WTC11 (cell line): ENCODE data around the gene ZNF860. TPM values are rescaled to one million over a fixed set of nuclear protein-coding genes. Genes with fewer than 3 reads are reported as not detected.
A peak's percentile ranks its signal among the peaks of the same experiment; 100 is the strongest.

Source experiments
- ATAC-seq: fragments of 200-7000 bp; cut with Tn5 transposase; 2 replicates; pipeline ENCODE4 v1.10.0; 2021; ENCODE audit warnings: mild to moderate bottlenecking, moderate library complexity
- CTCF ChIA-PET: fragments of 300-600 bp; sonication (Branson Sonifier 250); formaldehyde crosslinking; loops from one replicate; lab custom pipeline; 2021; ENCODE audit warnings: antibody characterized with exemption; lab: Charles Lee
- POLR2A ChIA-PET: fragments of 350-600 bp; sonication (Branson Sonifier 250); formaldehyde crosslinking; loops from one replicate; lab custom pipeline; 2021; ENCODE audit warnings: antibody characterized with exemption; lab: Charles Lee
- DNase-seq: peaks from one replicate; pipeline ENCODE4 v3.0.0; 2021; ENCODE audit warnings: low spot score
- H3K27ac Mint-ChIP-seq: 2 replicates; pipeline ENCODE4 v1.8.0; 2021; ENCODE audit warnings: mixed read lengths
- H3K27me3 Mint-ChIP-seq: 2 replicates; pipeline ENCODE4 v1.8.0; 2021; ENCODE audit warnings: low read depth, mild to moderate bottlenecking, moderate library complexity, mixed read lengths
- H3K36me3 Mint-ChIP-seq: 2 replicates; pipeline ENCODE4 v1.8.0; 2021; ENCODE audit warnings: mixed read lengths
- H3K4me1 Mint-ChIP-seq: 2 replicates; pipeline ENCODE4 v1.8.0; 2022; ENCODE audit warnings: mixed read lengths
- H3K4me3 Mint-ChIP-seq: 2 replicates; pipeline ENCODE4 v1.8.0; 2021; ENCODE audit warnings: mild to moderate bottlenecking, moderate library complexity, mixed read lengths
- H3K9me3 Mint-ChIP-seq: 2 replicates; pipeline ENCODE4 v1.8.0; 2021; ENCODE audit warnings: mixed read lengths
- CREM ChIP-seq: sonication (generic); formaldehyde crosslinking; IDR thresholded peaks from 2 replicates; pipeline ENCODE4 v1.8.1; 2022; ENCODE audit warnings: mild to moderate bottlenecking, missing genetic modification reagents, moderate library complexity
- E2F4 ChIP-seq: sonication (generic); formaldehyde crosslinking; IDR thresholded peaks from 2 replicates; pipeline ENCODE4 v1.8.1; 2022; ENCODE audit warnings: low read depth, mild to moderate bottlenecking, moderate library complexity, missing genetic modification reagents, borderline replicate concordance
- ETV6 ChIP-seq: sonication (generic); formaldehyde crosslinking; IDR thresholded peaks from 2 replicates; pipeline ENCODE4 v1.8.1; 2022; ENCODE audit warnings: mild to moderate bottlenecking, missing genetic modification reagents
- FOXK1 ChIP-seq: sonication (generic); formaldehyde crosslinking; IDR thresholded peaks from 2 replicates; pipeline ENCODE4 v1.8.0; 2022; ENCODE audit warnings: mild to moderate bottlenecking, moderate library complexity, missing genetic modification reagents
- JAZF1 ChIP-seq: fragments of 250-450 bp; sonication (Bioruptor Pico); IDR thresholded peaks from 2 replicates; pipeline ENCODE4 v1.9.0; 2021; ENCODE audit warnings: moderate library complexity, mild to moderate bottlenecking, inconsistent platforms
- MLX ChIP-seq: sonication (generic); formaldehyde crosslinking; IDR thresholded peaks from 2 replicates; pipeline ENCODE4 v1.8.1; 2023; ENCODE audit warnings: mild to moderate bottlenecking, missing genetic modification reagents, moderate library complexity
- MXD4 ChIP-seq: fragments of 250-450 bp; sonication (Bioruptor Pico); IDR thresholded peaks from 2 replicates; pipeline ENCODE4 v1.8.0; 2021; ENCODE audit warnings: mild to moderate bottlenecking, moderate library complexity, borderline replicate concordance
- PRDM15 ChIP-seq: sonication (generic); formaldehyde crosslinking; IDR thresholded peaks from 2 replicates; pipeline ENCODE4 v1.8.0; 2022; ENCODE audit warnings: missing genetic modification reagents
- PREB ChIP-seq: sonication (generic); formaldehyde crosslinking; IDR thresholded peaks from 2 replicates; pipeline ENCODE4 v1.8.1; 2022; ENCODE audit warnings: mild to moderate bottlenecking, missing genetic modification reagents, moderate library complexity, borderline replicate concordance
- PRRX2 ChIP-seq: fragments of 250-450 bp; sonication (Bioruptor Pico); IDR thresholded peaks from 2 replicates; pipeline ENCODE4 v1.8.0; 2021; ENCODE audit warnings: mild to moderate bottlenecking
- TCF7 ChIP-seq: sonication (generic); formaldehyde crosslinking; IDR thresholded peaks from 2 replicates; pipeline ENCODE4 v1.8.0; 2022; ENCODE audit warnings: mild to moderate bottlenecking, low read depth, missing genetic modification reagents, moderate library complexity
- total RNA-seq: library from RNA; stranded (reverse); gene quantifications from 3 replicates; pipeline ENCODE4 v1.2.3, GENCODE V29; 2021
- TF ChIP-seq, protein P1 (sequence below): sonication (generic); formaldehyde crosslinking; IDR thresholded peaks from 2 replicates; pipeline ENCODE4 v1.8.0; 2023; ENCODE audit warnings: missing genetic modification reagents, mild to moderate bottlenecking, borderline replicate concordance
- TF ChIP-seq, protein P2 (sequence below): sonication (generic); formaldehyde crosslinking; IDR thresholded peaks from 2 replicates; pipeline ENCODE4 v1.8.1; 2022; ENCODE audit warnings: low read depth, missing genetic modification reagents, borderline replicate concordance
- TF ChIP-seq, protein P3 (sequence below): sonication (generic); formaldehyde crosslinking; IDR thresholded peaks from 2 replicates; pipeline ENCODE4 v1.8.1; 2022; ENCODE audit warnings: mild to moderate bottlenecking, moderate library complexity, missing genetic modification reagents
- TF ChIP-seq, protein P4 (sequence below): fragments of 250-450 bp; sonication (Bioruptor Pico); IDR thresholded peaks from 2 replicates; pipeline ENCODE4 v1.9.0; 2021; ENCODE audit warnings: mild to moderate bottlenecking

Gene ZNF860
- total RNA-seq, 1 experiment from 2014 or later = 6.5 TPM

DNA sequence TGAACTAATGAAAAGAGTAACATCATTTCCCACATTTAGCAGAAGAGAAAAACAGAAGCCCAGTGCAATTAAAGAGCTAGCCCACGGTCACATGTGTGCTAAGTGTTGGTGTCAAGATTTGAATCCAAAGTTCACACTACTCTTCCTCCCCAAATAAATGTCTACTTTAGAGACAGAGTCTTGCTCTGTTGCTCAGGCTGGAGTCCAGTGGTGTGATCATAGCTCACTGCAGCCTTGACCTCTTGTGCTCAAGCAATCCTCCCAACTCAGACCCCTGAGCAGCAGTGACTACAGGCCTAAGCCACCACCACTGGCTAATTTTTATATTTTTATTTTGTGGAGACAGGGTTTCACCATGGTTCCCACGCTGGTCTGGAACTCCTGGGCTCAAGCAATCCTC, 5.2 kb upstream of the ZNF860 start:
- Mint-ChIP-seq H3K36me3 (peaks cover 13% of the 10 kb centered on the region), H3K27ac (peak overlapping the region; percentile 19; the same call in 1 of the 2 replicates), H3K4me3 (no peak overlapping the region), H3K27me3 (no peaks in the 10 kb centered on the region), H3K9me3 (no peaks in the 10 kb centered on the region), H3K4me1 (peaks cover 70% of the 10 kb centered on the region)
- ATAC-seq = no peak
- no peak for DNase-seq
- TF ChIP-seq, protein P1, sequence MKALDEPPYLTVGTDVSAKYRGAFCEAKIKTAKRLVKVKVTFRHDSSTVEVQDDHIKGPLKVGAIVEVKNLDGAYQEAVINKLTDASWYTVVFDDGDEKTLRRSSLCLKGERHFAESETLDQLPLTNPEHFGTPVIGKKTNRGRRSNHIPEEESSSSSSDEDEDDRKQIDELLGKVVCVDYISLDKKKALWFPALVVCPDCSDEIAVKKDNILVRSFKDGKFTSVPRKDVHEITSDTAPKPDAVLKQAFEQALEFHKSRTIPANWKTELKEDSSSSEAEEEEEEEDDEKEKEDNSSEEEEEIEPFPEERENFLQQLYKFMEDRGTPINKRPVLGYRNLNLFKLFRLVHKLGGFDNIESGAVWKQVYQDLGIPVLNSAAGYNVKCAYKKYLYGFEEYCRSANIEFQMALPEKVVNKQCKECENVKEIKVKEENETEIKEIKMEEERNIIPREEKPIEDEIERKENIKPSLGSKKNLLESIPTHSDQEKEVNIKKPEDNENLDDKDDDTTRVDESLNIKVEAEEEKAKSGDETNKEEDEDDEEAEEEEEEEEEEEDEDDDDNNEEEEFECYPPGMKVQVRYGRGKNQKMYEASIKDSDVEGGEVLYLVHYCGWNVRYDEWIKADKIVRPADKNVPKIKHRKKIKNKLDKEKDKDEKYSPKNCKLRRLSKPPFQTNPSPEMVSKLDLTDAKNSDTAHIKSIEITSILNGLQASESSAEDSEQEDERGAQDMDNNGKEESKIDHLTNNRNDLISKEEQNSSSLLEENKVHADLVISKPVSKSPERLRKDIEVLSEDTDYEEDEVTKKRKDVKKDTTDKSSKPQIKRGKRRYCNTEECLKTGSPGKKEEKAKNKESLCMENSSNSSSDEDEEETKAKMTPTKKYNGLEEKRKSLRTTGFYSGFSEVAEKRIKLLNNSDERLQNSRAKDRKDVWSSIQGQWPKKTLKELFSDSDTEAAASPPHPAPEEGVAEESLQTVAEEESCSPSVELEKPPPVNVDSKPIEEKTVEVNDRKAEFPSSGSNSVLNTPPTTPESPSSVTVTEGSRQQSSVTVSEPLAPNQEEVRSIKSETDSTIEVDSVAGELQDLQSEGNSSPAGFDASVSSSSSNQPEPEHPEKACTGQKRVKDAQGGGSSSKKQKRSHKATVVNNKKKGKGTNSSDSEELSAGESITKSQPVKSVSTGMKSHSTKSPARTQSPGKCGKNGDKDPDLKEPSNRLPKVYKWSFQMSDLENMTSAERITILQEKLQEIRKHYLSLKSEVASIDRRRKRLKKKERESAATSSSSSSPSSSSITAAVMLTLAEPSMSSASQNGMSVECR = no peak
- TF ChIP-seq E2F4 = no peak
- ChIA-PET CTCF (interaction anchor here (1.0 kb wide), 2 partner anchors 9 to 42 kb away, joined by 3 to 4 read pairs; no protein-coding TSS in a partner anchor), POLR2A (no interaction called here)

GRCh38 chr3:31977736-31978135, 3.8 kb upstream of the ZNF860 start:
- ChIA-PET CTCF (no interaction called here), POLR2A (no interaction called here)
- Mint-ChIP-seq H3K27ac (no peak overlapping the region), H3K4me1 (peaks cover 66% of the 10 kb centered on the region), H3K27me3 (no peaks in the 10 kb centered on the region; the same call in 1 of the 2 replicates), H3K36me3 (peaks cover 13% of the 10 kb centered on the region), H3K9me3 (no peaks in the 10 kb centered on the region), H3K4me3 (no peak overlapping the region)
- ATAC-seq = no peak
- TF ChIP-seq, protein P2, sequence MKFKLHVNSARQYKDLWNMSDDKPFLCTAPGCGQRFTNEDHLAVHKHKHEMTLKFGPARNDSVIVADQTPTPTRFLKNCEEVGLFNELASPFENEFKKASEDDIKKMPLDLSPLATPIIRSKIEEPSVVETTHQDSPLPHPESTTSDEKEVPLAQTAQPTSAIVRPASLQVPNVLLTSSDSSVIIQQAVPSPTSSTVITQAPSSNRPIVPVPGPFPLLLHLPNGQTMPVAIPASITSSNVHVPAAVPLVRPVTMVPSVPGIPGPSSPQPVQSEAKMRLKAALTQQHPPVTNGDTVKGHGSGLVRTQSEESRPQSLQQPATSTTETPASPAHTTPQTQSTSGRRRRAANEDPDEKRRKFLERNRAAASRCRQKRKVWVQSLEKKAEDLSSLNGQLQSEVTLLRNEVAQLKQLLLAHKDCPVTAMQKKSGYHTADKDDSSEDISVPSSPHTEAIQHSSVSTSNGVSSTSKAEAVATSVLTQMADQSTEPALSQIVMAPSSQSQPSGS = no peak
- no peak for TF ChIP-seq FOXK1 (CRISPR knock-in tag)
- TF ChIP-seq, all 79 proteins: peak for 0
- no peak for DNase-seq

DNA sequence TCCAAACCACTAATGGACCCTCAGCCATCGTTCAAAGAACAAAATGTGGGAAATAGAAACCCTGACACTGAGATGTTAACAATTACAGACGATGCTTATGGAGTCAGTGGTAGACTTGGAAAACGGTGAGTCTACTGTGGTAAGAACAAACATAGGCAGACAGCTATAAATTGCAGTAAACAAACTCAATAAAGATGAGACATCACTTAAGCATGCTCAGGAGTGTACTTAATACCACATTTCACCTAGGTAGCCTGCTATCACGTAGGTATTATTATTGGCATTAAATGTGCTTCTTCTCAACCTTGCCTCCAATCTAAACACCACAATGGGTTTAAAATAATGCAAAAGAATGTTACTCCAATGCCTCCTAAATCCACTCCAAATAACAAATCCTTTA, 3.0 kb upstream of the ZNF860 start:
- Mint-ChIP-seq H3K27me3 (no peaks in the 10 kb centered on the region; the same call in 1 of the 2 replicates), H3K9me3 (no peaks in the 10 kb centered on the region), H3K27ac (no peak overlapping the region), H3K4me1 (peaks cover 62% of the 10 kb centered on the region), H3K36me3 (peaks cover 20% of the 10 kb centered on the region), H3K4me3 (no peak overlapping the region)
- ATAC-seq = no peak
- no peak for DNase-seq
- ChIA-PET CTCF (no interaction called here), POLR2A (no interaction called here)
- TF ChIP-seq MXD4 (no peak), CREM (CRISPR knock-in tag) (no peak), ETV6 (CRISPR knock-in tag) (no peak), FOXK1 (CRISPR knock-in tag) (no peak), TCF7 (CRISPR knock-in tag) (no peak), PRDM15 (CRISPR knock-in tag) (no peak), PRRX2 (CRISPR knock-in tag) (no peak), MLX (CRISPR knock-in tag) (no peak), JAZF1 (CRISPR knock-in tag) (no peak), PREB (CRISPR knock-in tag) (no peak)
- TF ChIP-seq, protein P3, sequence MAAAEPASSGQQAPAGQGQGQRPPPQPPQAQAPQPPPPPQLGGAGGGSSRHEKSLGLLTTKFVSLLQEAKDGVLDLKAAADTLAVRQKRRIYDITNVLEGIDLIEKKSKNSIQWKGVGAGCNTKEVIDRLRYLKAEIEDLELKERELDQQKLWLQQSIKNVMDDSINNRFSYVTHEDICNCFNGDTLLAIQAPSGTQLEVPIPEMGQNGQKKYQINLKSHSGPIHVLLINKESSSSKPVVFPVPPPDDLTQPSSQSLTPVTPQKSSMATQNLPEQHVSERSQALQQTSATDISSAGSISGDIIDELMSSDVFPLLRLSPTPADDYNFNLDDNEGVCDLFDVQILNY (CRISPR knock-in tag) = no peak
- TF ChIP-seq, protein P4, sequence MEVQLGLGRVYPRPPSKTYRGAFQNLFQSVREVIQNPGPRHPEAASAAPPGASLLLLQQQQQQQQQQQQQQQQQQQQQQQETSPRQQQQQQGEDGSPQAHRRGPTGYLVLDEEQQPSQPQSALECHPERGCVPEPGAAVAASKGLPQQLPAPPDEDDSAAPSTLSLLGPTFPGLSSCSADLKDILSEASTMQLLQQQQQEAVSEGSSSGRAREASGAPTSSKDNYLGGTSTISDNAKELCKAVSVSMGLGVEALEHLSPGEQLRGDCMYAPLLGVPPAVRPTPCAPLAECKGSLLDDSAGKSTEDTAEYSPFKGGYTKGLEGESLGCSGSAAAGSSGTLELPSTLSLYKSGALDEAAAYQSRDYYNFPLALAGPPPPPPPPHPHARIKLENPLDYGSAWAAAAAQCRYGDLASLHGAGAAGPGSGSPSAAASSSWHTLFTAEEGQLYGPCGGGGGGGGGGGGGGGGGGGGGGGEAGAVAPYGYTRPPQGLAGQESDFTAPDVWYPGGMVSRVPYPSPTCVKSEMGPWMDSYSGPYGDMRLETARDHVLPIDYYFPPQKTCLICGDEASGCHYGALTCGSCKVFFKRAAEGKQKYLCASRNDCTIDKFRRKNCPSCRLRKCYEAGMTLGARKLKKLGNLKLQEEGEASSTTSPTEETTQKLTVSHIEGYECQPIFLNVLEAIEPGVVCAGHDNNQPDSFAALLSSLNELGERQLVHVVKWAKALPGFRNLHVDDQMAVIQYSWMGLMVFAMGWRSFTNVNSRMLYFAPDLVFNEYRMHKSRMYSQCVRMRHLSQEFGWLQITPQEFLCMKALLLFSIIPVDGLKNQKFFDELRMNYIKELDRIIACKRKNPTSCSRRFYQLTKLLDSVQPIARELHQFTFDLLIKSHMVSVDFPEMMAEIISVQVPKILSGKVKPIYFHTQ (CRISPR knock-in tag) = no peak
